ENCODE data around the gene PARL. TPM values are rescaled to one million over a fixed set of nuclear protein-coding genes. Genes with fewer than 3 reads are reported as not detected.

The PARL gene
- total RNA-seq, 1 donor from 2014 or later, result 36.6 TPM

- H3K27me3 ChIP-seq, result no peaks in the 10 kb centered on the region
- H3K4me3 ChIP-seq, result no peak overlapping the region
- TF ChIP-seq POLR2A (IDR thresholded peaks at IDR 0.05), result no peak
- no peak for TF ChIP-seq CTCF (IDR thresholded peaks at IDR 0.05)
- no peak for TF ChIP-seq POLR2AphosphoS5 (IDR thresholded peaks at IDR 0.05; ENCODE audit: insufficient read depth in 1 of 2, low read depth in 1 of 2)
- no peaks in the 10 kb centered on the region for H3K9me3 ChIP-seq
- intact Hi-C loops (cut with DNase I), result loop anchor here (10.0 kb wide), 2 partner anchors 117 to 347 kb away; partner anchors contain the start of genes ABCC5, ALG3 and EEF1AKMT4
- no peak overlapping the region for H3K27ac ChIP-seq
- H3K4me1 ChIP-seq, result no peaks in the 10 kb centered on the region
- no peaks in the 10 kb centered on the region for H3K36me3 ChIP-seq
- no peak for DNase-seq (ENCODE audit: extremely low spot score in 2 of 2)
These were observed 13.3 kb upstream of the PARL start for GRCh38 chr3:183898028-183898431.

DNA sequence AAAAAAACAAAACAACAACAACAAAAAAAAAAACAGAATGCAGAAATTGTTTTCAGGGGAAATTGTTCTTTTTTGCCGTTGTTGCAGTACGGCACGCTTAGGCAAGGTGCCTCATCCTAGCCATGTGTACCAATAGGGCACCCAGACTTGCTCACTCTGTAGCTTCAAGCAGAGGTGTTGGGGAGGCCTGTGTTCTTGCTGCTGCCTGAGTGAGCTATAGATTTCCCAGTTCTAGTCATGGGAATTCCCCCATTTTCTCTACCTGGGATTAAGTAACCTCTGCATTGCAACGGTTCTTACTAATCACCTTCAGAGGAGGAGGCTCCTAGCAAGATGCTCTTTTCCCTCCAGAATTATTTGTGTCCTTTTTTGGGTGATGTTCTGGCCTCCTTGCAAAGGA lies 12.9 kb upstream of the PARL start:
- H3K27me3 ChIP-seq, result no peaks in the 10 kb centered on the region
- DNase-seq (ENCODE audit: extremely low spot score in 2 of 2), result no peak

DNA sequence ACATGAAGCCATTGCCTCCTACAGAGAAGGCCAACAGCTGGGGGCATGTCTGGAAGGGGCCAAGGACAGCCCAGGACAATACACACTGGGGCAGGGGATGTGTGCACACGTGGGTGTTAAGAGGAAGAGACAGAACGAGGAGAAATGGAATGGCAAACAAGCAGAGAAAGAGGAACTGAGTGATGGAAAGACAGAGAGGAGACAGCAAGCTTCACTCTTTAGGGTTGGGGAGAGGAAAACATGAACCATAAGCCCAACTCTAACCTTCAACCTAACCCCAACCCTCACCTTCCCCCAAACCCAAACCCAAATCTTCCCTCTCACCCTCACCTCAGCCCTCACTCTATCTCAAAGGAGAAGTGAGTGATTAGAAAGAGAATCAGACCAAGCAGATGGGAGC lies 11.9 kb upstream of the PARL start:
- no peak for TF ChIP-seq CTCF (IDR thresholded peaks at IDR 0.05)
- no peak for TF ChIP-seq POLR2A (IDR thresholded peaks at IDR 0.05)
- no peak for TF ChIP-seq POLR2AphosphoS5 (IDR thresholded peaks at IDR 0.05; ENCODE audit: insufficient read depth in 1 of 2, low read depth in 1 of 2)
- Histone ChIP-seq H3K36me3 (no peaks in the 10 kb centered on the region), H3K4me1 (no peaks in the 10 kb centered on the region), H3K27ac (no peak overlapping the region), H3K27me3 (no peaks in the 10 kb centered on the region), H3K9me3 (no peaks in the 10 kb centered on the region), H3K4me3 (no peak overlapping the region)
- intact Hi-C loops (cut with DNase I), result loop anchor here (10.0 kb wide), 2 partner anchors 118 to 348 kb away; partner anchors contain the start of genes ABCC5, ALG3 and EEF1AKMT4
- DNase-seq (ENCODE audit: extremely low spot score in 2 of 2), result no peak

More for the DNA sequence above, 12.9 kb upstream of the PARL start:
- Histone ChIP-seq H3K9me3 (no peaks in the 10 kb centered on the region), H3K4me3 (no peak overlapping the region), H3K36me3 (no peaks in the 10 kb centered on the region), H3K4me1 (no peaks in the 10 kb centered on the region), H3K27ac (no peak overlapping the region)
- TF ChIP-seq CTCF (IDR thresholded peaks at IDR 0.05), result no peak
- TF ChIP-seq POLR2A (IDR thresholded peaks at IDR 0.05), result no peak
- TF ChIP-seq POLR2AphosphoS5 (IDR thresholded peaks at IDR 0.05; ENCODE audit: insufficient read depth in 1 of 2, low read depth in 1 of 2), result no peak
- intact Hi-C loops (cut with DNase I), result loop anchor here (10.0 kb wide), 2 partner anchors 117 to 347 kb away; partner anchors contain the start of genes ABCC5, ALG3 and EEF1AKMT4

DNA sequence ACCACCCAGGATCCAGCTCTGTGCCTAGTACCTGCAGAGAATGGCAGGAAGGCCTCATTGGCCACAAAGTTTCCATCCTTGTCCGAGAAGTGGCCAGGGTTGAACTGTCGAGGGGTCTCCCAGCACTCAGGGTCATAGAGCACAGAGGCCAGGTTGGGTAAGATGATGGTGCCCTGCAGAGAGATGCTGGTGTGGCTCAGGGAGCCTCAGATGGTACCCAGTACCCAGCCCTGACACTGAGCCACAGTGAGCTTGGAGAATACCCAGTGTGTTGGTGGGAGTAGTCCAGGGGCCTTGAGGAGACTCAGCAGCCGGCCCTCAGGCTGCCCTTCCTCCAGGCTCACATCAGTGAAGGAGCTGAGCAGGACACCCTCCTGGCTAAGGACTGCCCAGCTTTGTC lies 11.5 kb upstream of the PARL start:
- no peak for DNase-seq (ENCODE audit: extremely low spot score in 2 of 2)
- intact Hi-C loops (cut with DNase I), result loop anchor here (10.0 kb wide), 2 partner anchors 119 to 349 kb away; partner anchors contain the start of genes ABCC5, ALG3 and EEF1AKMT4
- TF ChIP-seq POLR2AphosphoS5 (IDR thresholded peaks at IDR 0.05; ENCODE audit: insufficient read depth in 1 of 2, low read depth in 1 of 2), result no peak
- TF ChIP-seq CTCF (IDR thresholded peaks at IDR 0.05), result no peak
- no peak for TF ChIP-seq POLR2A (IDR thresholded peaks at IDR 0.05)
- Histone ChIP-seq H3K4me3 (no peak overlapping the region), H3K9me3 (no peaks in the 10 kb centered on the region), H3K27ac (no peak overlapping the region), H3K4me1 (no peaks in the 10 kb centered on the region), H3K36me3 (no peaks in the 10 kb centered on the region), H3K27me3 (no peaks in the 10 kb centered on the region)

DNA sequence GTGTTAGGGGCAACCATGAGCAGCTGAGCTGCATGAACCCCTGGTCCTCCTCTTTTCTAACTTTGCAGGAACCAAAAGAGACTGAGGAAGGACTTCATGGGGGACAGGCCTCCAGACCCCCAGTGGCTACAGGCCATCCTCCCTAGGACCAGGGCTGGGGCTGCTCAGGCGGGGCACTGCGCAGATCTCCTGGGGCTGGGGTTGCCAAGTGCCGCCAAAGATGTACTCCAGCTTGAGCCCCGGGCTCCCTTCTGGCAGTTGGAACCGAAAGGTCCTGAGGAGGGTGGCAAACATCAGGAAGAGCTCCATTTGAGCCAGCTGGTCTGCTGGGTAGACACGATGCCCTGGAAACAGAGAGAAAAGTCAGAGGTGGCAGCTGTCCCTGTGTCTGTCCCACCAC lies 11.1 kb upstream of the PARL start:
- DNase-seq (ENCODE audit: extremely low spot score in 2 of 2), result no peak
- no peaks in the 10 kb centered on the region for H3K9me3 ChIP-seq
- intact Hi-C loops (cut with DNase I), result loop anchor here (10.0 kb wide), 2 partner anchors 119 to 349 kb away; partner anchors contain the start of genes ABCC5, ALG3 and EEF1AKMT4

More for the DNA sequence above, 11.1 kb upstream of the PARL start:
- no peak overlapping the region for H3K27ac ChIP-seq
- H3K4me3 ChIP-seq, result no peak overlapping the region
- no peaks in the 10 kb centered on the region for H3K27me3 ChIP-seq
- H3K36me3 ChIP-seq, result no peaks in the 10 kb centered on the region
- TF ChIP-seq POLR2A (IDR thresholded peaks at IDR 0.05), result no peak
- no peak for TF ChIP-seq POLR2AphosphoS5 (IDR thresholded peaks at IDR 0.05; ENCODE audit: insufficient read depth in 1 of 2, low read depth in 1 of 2)
- TF ChIP-seq CTCF (IDR thresholded peaks at IDR 0.05), result no peak
- no peaks in the 10 kb centered on the region for H3K4me1 ChIP-seq
